HEK293 (cell line): ENCODE measurements around the gene NRIP2.

Experiments
- BCL11A ChIP-seq: fragments of 450-650 bp; formaldehyde crosslinking; IDR thresholded peaks from 2 replicates; pipeline ENCODE4 v1.5.1; 2016; ENCODE audit warnings: low read depth, missing biosample characterization, missing genetic modification characterization
- ZNF561 ChIP-seq: fragments of 450-650 bp; IDR thresholded peaks from 2 replicates; pipeline ENCODE4 v1.5.1; 2018; ENCODE audit warnings: missing biosample characterization, missing genetic modification characterization, borderline replicate concordance
- ZSCAN5A ChIP-seq: fragments of 450-650 bp; formaldehyde crosslinking; IDR thresholded peaks from 2 replicates; pipeline ENCODE4 v1.5.1; 2016; ENCODE audit warnings: missing biosample characterization, missing genetic modification characterization
- TF ChIP-seq, protein P1 (sequence below): fragments of 450-650 bp; formaldehyde crosslinking; IDR thresholded peaks from 2 replicates; pipeline ENCODE4; 2016; ENCODE audit warnings: missing biosample characterization, missing genetic modification characterization
- TF ChIP-seq, protein P2 (sequence below): fragments of 450-650 bp; formaldehyde crosslinking; IDR thresholded peaks from 2 replicates; pipeline ENCODE4 v1.5.1; 2016; ENCODE audit warnings: missing biosample characterization, missing genetic modification characterization
- TF ChIP-seq, protein P3 (sequence below): fragments of 450-650 bp; formaldehyde crosslinking; IDR thresholded peaks from 2 replicates; pipeline ENCODE4 v1.5.1; 2016; ENCODE audit warnings: missing biosample characterization, missing genetic modification characterization

DNA sequence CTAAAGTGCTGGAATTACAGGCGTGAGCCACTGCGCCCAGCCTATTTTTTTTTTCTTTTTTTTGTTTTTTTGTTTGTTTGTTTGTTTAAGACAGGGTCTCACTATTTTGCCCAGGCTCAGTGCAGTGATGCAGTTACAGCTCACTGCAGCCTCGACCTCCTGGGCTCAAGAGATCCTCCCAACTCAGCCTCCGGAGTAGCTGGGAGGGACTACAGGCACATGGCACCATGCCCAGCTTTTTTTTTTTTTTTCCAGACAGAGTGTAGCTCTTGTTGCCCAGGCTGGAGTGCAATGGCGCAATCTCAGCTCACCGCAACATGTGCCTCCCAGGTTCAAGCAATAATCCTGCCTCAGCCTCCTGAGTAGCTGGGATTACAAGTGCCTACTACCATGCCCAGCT lies 28.1 kb downstream of the NRIP2 start:
- TF ChIP-seq ZNF561 (tag by site-specific recombination) (no peak), ZSCAN5A (tag by site-specific recombination) (0 out of 2 replicates have a peak, but pooled peaks have one; percentile 52), BCL11A (tag by site-specific recombination) (no peak)
- TF ChIP-seq, protein P1, sequence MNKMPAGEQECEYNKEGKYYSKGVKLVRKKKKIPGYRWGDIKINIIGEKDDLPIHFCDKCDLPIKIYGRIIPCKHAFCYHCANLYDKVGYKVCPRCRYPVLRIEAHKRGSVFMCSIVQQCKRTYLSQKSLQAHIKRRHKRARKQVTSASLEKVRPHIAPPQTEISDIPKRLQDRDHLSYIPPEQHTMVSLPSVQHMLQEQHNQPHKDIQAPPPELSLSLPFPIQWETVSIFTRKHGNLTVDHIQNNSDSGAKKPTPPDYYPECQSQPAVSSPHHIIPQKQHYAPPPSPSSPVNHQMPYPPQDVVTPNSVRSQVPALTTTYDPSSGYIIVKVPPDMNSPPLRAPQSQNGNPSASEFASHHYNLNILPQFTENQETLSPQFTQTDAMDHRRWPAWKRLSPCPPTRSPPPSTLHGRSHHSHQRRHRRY (tag by site-specific recombination): no peak
- TF ChIP-seq, protein P2, sequence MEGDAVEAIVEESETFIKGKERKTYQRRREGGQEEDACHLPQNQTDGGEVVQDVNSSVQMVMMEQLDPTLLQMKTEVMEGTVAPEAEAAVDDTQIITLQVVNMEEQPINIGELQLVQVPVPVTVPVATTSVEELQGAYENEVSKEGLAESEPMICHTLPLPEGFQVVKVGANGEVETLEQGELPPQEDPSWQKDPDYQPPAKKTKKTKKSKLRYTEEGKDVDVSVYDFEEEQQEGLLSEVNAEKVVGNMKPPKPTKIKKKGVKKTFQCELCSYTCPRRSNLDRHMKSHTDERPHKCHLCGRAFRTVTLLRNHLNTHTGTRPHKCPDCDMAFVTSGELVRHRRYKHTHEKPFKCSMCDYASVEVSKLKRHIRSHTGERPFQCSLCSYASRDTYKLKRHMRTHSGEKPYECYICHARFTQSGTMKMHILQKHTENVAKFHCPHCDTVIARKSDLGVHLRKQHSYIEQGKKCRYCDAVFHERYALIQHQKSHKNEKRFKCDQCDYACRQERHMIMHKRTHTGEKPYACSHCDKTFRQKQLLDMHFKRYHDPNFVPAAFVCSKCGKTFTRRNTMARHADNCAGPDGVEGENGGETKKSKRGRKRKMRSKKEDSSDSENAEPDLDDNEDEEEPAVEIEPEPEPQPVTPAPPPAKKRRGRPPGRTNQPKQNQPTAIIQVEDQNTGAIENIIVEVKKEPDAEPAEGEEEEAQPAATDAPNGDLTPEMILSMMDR (tag by site-specific recombination): no peak
- TF ChIP-seq, protein P3, sequence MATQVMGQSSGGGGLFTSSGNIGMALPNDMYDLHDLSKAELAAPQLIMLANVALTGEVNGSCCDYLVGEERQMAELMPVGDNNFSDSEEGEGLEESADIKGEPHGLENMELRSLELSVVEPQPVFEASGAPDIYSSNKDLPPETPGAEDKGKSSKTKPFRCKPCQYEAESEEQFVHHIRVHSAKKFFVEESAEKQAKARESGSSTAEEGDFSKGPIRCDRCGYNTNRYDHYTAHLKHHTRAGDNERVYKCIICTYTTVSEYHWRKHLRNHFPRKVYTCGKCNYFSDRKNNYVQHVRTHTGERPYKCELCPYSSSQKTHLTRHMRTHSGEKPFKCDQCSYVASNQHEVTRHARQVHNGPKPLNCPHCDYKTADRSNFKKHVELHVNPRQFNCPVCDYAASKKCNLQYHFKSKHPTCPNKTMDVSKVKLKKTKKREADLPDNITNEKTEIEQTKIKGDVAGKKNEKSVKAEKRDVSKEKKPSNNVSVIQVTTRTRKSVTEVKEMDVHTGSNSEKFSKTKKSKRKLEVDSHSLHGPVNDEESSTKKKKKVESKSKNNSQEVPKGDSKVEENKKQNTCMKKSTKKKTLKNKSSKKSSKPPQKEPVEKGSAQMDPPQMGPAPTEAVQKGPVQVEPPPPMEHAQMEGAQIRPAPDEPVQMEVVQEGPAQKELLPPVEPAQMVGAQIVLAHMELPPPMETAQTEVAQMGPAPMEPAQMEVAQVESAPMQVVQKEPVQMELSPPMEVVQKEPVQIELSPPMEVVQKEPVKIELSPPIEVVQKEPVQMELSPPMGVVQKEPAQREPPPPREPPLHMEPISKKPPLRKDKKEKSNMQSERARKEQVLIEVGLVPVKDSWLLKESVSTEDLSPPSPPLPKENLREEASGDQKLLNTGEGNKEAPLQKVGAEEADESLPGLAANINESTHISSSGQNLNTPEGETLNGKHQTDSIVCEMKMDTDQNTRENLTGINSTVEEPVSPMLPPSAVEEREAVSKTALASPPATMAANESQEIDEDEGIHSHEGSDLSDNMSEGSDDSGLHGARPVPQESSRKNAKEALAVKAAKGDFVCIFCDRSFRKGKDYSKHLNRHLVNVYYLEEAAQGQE (tag by site-specific recombination): no peak
